SH-SY5Y (cell line): ENCODE measurements around the gene USP4.

Experiments
- GATA2 ChIP-seq: IDR thresholded peaks from 2 replicates; pipeline ENCODE4 v1.6.1; 2011; ENCODE audit warnings: mild to moderate bottlenecking, low read depth, low read length
- GATA3 ChIP-seq: IDR thresholded peaks from 2 replicates; pipeline ENCODE4 v1.6.1; 2011; ENCODE audit warnings: low read depth, mild to moderate bottlenecking, low read length, moderate library complexity

DNA sequence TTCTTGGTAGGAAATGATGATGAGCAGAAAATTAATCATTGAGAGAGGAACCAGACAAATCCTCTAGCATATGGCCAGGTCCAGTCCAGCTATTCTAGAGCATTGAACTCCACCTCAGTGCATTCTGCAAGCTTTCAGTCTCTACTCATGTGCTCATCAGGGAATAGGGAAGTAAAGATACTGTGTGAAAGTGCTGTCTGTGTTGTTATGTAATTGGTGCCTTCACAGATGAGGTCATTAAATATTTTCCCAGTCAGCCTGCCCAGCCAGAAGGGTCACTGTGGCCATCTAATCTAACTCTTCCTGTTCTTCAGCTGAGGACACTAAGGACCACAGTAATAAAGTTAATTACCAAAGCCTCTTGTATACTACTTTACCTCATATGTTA, 91.0 kb downstream of the USP4 start:
- TF ChIP-seq GATA2 (no peak), GATA3 (no peak)
